ENCODE measurements around the gene NTM.

The NTM gene

DNA sequence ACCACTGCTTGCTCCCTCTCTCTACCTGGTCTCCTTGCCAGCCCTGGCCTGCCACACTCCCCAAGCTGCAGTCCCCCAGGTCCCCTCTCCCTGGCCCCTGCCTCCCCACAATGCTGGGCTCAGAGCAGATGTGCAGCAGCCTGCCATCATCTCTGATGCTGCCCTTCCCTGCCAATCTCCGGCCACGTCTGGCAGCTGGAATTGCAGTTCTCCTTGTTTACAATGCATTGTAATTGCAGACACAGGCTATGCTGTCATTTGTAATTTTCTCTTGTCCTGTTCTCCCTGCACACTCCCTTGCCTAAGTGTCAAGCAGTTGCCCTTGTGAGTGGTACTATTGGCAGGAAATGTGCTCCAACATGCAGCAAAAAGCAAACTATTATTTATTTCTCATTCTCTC is 222.3 kb downstream of the NTM start:
- no peak for DNase-seq (ENCODE audit: extremely low read depth in 1 of 2, low read depth in 1 of 2)

DNA sequence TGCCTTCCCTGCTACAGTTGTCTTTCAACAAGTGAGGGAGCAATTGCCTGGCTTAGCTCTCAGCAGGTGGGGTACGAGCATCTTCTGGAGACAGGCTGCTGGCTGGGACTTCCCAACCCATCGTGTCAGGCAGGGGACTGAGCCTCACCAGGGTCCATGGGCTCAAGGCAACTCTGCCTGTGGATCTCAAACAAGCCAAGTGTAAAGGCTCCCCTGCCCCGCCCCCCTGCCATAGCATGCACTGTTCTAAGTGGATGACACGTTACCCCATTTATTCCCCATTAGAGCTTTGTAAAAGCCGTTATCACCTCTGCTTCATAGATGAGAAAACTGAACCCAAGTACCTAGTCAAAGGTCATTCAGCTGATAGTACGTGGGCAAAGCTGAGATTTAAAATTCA is 222.9 kb downstream of the NTM start:
- no peak for DNase-seq (ENCODE audit: extremely low read depth in 1 of 2, low read depth in 1 of 2)

DNA sequence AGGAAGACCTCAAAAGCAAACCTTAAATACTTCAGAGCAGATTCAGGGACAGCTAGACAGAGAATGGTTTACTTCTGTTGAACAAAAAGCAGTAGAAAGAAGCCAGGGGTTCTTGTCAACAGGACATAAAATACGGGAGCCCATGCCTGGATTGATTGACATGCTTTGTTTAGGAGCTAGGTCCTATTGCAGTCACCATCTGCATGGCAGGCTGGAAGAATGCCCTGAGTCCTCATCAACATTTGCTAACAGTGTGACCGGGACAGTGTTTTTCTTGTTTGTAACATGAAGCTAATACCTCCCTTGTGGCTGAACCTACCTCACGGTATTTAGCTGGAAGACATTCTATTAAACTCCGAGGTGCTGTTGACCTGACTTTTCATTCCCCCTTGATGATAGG is 225.4 kb downstream of the NTM start:
- no peak for DNase-seq (ENCODE audit: extremely low read depth in 1 of 2, low read depth in 1 of 2)

DNA sequence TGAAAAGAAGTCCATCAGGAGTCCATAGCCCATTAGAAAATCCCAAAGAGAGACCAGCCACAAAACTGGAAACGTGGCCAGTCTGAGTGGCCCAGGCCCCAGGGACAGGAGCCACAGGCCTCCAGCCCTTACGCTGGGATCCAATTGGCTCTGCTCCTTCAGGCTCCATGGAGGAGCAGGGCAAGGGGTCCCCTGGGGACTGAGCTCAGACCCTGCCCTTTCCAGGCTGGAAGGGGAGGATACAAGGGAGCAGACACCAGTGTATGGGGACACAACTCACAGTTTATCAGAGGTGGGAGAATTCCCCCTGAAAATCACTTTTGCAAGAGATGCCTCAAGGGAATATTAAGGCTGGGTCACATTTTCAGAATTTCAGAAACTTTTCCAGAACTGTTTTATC is 227.5 kb downstream of the NTM start:
- DNase-seq (ENCODE audit: extremely low read depth in 1 of 2, low read depth in 1 of 2), result no peak

DNA sequence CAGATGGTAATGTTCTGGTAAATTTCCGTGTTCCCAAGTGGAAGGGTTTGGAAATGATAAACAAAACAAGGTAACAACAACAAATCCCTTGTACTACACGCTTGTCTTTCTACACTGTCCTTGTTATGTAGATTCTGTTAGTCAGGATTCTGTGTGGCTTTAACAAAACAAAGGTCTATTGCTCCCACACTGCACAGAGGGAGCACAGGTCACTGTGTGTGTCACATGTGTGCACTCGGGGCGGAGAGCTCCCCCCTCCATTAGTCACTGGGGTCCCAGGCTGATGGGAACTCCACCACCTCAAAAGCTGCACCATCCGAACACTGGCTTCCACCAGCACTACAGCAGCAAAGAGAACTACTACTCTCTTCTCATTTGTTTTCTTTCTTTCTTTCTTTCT is 227.9 kb downstream of the NTM start:
- no peak for DNase-seq (ENCODE audit: extremely low read depth in 1 of 2, low read depth in 1 of 2)

DNA sequence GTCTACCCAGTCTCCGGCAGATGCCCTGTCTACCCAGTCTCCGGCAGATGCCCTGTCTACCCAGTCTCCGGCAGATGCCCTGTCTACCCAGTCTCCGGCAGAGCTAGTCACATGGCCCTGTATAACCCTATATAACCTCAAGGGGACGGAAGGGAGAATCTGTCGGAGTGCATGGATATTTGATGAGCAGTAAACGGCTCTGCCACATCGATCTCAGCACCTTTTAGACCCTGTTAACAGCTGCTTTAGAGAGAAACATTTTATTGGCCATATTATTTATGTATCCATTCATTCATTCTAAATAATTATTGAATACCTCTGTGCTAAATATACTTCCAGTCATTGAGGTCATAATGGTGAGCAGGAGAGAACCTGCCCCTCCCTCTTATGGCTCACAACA is 228.9 kb downstream of the NTM start:
- DNase-seq (ENCODE audit: extremely low read depth in 1 of 2, low read depth in 1 of 2), result no peak

DNA sequence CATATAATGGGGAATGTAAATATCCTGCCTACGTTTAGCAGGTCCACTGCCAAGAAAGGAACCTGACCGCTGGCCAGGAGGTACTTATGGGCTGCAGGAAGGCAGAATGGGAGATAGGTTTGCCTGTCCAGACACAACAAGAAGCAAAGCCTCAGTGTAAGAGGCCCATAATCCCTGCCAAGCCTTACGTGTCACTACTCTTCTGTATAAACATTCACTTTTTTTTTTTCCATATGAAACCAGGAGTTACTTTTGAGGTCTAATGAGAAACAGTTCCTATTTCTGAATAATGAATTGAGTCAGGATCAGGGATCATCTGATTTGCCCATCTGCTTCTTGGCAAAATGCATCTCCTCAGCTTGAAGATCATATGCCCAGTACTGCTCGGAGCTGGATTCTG is 230.2 kb downstream of the NTM start:
- DNase-seq (ENCODE audit: extremely low read depth in 1 of 2, low read depth in 1 of 2), result no peak

DNA sequence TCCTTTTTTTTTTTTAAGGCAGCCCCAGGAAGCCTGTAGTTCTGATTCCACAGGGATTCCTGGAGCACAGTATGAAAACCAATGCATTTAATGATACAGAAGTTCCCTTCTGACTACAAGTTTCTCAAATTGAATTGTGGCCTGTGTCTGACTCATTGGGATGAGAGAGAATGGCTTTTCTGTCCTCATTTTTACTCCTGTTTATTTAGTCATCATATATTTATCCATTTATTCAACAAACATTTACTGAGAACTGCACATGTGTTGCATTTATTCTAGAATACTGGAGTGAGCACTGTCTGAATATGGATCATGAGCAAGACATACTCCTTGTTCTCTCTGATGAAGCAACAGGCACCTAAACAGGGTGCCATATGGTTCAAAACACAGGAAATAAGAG is 231.2 kb downstream of the NTM start:
- no peak for DNase-seq (ENCODE audit: extremely low read depth in 1 of 2, low read depth in 1 of 2)

DNA sequence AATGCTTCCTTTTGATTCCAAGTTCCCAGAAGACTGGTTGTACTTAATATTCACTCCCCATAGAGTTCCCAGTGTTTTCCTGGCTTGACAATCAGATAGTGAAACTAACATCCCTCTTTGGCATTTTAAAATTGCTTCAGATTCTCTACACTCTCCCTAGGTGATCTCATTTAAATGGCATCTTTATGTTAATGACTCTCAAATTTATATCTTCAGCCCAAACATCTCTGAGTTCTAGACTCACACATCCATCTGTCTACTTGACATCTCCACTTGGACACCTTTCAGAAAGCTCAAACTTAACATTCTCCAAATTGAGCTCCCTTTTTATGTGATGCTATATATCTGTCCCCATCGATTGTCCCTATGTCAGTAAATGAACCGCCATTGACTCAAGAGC is 232.0 kb downstream of the NTM start:
- no peak for DNase-seq (ENCODE audit: extremely low read depth in 1 of 2, low read depth in 1 of 2)

DNA sequence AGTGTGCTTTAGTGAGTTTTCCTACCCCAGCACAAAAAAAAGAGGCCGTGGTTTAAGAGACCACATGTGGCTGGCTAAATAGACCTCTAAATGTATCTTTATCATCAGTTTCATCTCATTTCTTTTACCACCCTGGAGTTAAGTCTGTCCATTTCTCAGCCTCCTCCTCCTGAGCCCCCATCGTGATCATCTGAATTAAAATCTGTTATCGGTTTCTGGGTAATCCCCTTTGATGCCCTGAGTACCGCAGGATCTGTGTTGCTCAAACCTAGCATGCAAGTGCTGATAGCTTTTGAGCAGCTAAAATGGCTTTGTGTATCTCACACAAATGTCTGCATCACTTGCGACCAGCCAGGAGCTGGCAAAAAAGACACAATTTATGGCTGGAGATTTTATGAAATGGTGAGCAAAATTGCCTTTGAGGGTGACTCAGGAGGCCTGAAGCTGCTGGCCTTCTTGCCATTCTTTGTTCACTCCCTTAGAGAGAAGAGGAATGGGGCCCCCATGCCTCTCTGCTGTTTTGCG is 236.5 kb downstream of the NTM start:
- DNase-seq (ENCODE audit: extremely low read depth in 1 of 2, low read depth in 1 of 2), result no peak

DNA sequence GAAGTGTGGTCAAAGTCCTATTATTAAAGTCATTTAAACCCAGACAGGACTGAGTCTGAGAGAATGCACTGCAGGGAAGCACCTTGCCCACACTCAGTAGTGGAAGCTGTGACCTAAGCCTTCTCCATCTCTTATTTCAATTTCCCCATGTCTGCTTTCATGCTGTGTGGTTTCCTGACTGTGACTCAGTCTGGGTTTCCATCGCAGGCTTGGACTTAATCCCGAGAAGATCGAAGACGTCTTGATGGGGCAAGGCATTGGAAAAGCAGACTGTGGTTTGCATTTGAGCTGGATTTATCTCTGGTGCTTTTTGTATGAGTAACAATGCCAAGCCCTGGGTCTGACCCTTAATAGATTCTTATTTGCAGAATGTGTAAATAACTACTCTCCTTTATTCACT is 238.9 kb downstream of the NTM start:
- DNase-seq (ENCODE audit: extremely low read depth in 1 of 2, low read depth in 1 of 2), result no peak

DNA sequence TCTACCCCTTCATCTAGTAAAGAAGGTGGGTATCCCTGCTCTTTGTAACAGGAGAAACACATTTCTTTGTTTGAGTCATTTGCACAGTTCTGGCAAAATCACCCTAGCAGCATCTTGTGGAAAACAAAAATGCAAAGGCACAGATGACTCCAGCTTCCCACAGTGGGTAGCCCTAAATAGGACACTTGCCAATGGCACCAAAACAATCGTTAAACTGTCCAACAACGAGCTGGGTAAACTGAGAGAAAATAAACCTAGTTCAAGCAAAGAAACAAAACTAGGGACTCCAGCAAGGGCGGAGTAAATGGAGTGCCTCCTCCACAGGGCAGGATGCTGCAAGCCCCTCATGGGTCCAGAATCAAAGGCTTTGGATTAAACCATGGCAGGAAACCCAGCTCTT is 239.5 kb downstream of the NTM start:
- no peak for DNase-seq (ENCODE audit: extremely low read depth in 1 of 2, low read depth in 1 of 2)

DNA sequence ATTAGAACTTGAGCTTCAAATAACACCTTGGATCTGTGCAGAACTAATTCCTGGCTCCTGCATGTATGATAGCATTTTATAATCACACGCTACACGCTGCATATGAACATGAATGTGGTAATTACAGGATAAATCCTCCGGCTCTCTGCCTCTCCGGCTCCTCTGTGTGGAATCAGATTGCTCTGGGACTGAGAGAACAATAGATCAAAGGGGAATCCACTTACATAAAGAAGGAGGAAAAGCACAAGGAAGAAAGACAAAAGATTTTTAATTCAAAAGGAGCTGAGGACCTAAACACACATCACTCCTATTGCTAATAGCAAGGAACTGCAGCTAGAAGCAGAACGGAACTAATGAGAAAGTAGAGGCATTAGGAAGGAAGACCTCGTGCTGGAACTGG is 240.9 kb downstream of the NTM start:
- no peak for DNase-seq (ENCODE audit: extremely low read depth in 1 of 2, low read depth in 1 of 2)

DNA sequence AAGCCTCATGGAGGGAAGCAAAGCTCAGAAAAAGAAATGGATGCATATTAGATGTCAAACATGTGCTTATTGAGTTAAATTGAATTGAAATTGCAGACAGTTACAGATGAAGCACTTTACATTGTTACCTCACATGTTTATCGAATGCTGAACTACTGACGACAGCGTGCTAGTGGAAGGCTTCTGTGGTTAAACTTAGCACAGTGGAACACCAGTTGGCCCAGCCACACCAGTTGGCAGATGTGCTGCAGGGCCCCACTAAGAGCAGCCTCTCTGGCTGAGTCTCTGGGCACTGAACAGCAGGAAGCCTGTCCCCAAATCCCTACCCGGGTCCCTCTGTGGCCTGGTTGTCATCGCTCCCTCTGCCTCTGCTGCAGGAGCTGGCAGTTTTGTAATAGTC is 242.1 kb downstream of the NTM start:
- no peak for DNase-seq (ENCODE audit: extremely low read depth in 1 of 2, low read depth in 1 of 2)

DNA sequence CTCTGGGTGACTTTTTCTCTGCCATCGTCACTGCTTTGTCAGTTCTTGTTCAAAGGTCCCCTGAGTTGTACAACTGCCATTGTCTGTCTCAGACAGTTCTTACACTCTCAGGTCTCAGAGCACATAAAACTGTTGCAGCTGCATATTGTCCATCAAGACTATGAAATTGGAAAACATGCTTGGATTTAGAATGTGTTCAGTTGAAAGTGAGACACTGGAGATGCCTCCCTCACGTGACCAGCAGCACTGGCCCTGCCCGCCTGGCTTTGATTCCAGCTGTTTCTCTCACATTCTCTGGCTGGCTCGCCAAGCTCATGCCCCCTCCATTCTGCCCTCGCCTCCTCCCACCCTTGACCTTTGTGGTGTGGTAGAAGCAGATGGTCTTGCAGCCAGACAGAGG is 244.2 kb downstream of the NTM start:
- DNase-seq (ENCODE audit: extremely low read depth in 1 of 2, low read depth in 1 of 2), result no peak

DNA sequence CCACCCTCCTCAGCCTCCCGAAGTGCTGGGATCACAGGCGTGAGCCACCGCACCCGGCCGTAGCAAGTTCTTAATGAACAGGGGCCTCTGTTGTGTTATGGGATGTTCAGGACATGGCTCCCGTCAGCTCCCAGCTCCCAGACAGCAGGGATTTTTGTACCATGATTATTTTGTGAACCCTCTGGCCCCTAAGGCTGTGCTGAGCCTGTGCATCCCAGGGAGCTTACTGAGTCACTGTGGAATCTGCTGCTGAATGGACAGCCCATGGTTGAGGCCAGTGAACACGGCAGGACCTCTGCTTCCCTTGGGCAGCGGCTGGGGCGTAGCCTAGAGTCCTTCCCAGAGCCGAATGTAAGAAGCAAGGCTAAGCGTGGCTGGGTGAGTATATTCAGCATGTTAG is 245.2 kb downstream of the NTM start:
- no peak for DNase-seq (ENCODE audit: extremely low read depth in 1 of 2, low read depth in 1 of 2)

DNA sequence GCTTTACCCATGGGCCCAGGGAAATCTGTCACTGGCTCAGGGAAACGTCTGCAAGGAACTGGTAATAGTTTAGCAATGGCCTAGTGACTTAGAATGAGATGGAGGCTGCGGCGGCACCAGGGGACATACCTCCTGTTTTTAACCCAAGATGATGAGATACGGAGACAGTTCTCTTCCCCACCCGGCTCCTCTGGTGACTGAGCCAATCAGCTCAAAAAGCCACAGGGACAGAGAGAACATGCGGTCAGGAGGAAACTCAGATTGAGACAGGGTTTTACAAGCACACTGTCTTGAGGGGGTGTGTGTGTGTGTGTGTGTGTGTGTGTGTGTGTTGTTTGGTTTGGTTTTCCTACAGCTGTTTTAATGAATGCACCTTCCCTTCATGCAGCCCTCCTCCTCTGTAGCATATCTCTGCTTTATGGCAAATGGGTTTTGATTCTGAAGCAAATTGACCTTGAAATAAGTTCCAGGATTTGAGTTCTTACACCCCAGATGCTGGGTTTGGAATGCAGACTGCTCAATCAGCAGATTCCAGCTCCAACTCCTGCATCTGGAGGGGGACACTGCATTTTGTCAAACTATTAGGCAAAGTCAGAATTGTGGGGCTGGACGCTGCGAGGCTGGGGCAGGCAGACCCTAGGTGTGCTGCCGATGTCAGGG is 246.2 kb downstream of the NTM start:
- DNase-seq (ENCODE audit: extremely low read depth in 1 of 2, low read depth in 1 of 2), result no peak

DNA sequence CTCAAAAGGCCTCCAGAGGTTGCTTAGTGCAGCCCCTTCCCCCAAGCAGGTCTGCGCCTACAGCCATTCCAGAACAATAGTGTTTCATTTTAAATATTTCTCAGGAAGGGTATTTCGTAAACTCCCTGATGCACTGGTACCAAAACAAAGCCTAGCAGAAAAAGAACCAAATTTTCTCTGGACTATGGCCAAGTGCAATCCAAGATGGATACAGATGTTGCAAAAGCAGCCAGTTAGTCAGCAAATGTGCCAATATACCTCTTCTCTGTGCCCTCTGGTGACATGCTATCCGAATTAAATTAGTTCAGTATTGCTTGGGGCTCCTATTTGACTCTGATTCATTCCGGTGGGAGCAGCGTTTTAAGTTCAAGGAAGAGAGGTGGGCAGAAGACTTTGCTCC is 247.8 kb downstream of the NTM start:
- DNase-seq (ENCODE audit: extremely low read depth in 1 of 2, low read depth in 1 of 2), result no peak

DNA sequence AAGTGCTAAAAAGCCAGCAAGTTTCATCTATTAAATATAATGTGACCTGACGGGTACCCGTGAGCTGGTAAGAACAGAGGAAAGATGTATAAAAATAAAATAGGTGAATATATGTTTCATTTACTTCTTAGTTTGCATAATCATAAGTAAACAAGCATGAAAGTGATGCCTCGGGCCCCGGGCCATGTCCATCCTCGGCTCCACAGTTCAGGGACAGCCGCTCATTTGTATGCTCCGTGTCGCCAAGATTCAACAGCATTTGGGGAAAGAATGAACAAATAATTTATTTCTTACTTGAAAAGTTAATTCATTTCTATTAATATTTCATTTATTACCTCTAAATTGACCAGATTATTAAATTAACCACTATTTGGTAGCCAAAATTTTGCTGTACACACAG is 251.8 kb downstream of the NTM start:
- no peak for DNase-seq (ENCODE audit: extremely low read depth in 1 of 2, low read depth in 1 of 2)

DNA sequence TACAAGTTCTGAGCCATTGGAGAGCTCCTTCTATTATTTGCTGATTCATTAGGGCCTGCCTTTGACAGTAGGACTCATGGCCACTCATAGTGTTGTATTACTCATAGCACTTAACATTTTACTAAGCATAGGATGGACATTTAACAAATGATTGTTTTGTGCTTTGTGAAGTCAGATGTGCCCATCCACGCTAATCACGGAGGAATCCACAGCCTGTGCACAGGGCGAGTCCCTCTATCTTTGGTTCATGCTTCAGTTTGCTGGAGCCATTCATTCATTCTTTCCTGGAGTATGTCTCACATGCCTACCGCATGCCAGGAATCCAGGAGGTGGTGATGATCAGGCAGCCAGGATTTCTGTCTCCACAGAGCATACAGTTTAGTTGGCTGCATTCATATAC is 254.1 kb downstream of the NTM start:
- DNase-seq (ENCODE audit: extremely low read depth in 1 of 2, low read depth in 1 of 2), result no peak

DNA sequence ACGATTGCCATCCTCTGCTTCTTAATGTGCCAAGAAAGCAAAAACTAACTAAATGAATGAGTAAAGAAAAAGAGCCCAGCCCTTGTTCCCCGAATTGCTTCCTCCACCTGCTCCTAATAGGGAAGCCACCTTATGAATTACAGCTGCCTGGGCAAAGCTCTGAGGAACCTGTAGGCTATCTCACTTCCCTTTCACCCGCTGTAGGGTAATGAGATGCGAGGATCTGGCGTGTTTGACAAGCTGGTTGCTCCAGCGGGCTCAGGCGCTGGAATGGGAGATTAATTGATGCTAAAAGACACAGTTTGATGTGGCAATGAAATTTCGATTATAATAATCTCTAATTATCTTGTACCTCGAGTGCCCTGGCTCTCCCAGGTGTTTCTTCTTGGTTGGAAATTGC is 256.4 kb downstream of the NTM start:
- no peak for DNase-seq (ENCODE audit: extremely low read depth in 1 of 2, low read depth in 1 of 2)

DNA sequence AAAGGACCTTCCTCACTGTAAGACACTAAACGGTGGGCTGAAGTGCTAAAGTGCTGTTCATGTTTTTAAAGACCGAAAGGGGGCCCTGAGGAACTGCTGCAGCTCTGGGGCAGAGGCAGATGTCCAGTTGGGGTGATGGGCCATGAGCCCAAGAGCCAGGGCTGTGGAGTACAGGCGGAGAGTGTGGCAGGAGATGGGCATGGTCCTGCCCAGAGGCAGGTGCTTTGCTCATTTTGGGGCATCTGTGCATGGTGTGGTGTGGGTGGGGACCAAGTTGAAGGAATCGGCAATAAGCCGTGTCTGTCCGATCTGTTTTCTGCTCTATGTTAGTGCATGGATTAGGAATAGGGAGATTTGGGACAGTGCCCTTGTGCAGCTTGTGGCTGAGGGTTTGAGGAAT is 258.3 kb downstream of the NTM start:
- DNase-seq (ENCODE audit: extremely low read depth in 1 of 2, low read depth in 1 of 2), result no peak

DNA sequence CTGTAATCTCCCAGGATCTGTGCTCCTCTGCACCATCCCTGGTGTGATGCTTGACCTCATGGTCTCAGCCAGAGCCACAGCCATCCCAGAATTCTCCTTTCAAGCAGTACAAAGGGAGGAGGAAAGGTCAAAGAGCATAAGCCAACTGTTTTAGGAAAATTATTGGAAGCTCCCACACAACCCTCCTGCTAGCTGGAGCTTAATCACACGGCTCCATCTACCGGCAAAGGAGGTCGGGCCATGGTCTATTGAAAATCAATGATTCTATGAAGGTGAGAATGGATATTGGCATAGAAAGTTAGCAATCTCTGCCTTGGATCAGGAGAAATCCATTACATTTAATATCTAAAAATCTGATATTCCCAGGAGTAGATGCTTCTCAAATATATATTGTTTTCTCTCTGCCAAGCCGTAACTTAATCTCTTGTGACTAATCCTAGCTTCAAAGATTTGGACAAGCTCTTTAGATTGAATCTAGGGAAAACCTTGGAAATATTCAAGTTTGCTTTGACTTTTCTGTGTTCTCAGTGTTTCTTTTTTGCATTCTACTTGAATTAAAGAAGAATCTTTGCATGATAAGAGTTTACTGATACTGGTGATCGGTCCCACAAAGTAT is 259.6 kb downstream of the NTM start:
- DNase-seq (ENCODE audit: extremely low read depth in 1 of 2, low read depth in 1 of 2), result no peak

Data from stimulated activated CD8-positive, alpha-beta memory T cell treated with anti-CD3 and anti-CD28 coated beads, Interleukin-7, amount 100 ng/mL, for 48 hours (primary cell).